CD4-positive, alpha-beta T cell treated with Interleukin-15 for 1 hour (primary cell): Measurements from ENCODE around the gene PLXNA4.

Experiments
- DNase-seq: peaks from one replicate; pipeline ENCODE4 v3.0.0-alpha.2; 2020

The PLXNA4 gene

GRCh38 chr7:132500727-132501440 is 75.4 kb downstream of the PLXNA4 start:
- no peak for DNase-seq

GRCh38 chr7:132499487-132499886 is 76.8 kb downstream of the PLXNA4 start:
- no peak for DNase-seq

DNA sequence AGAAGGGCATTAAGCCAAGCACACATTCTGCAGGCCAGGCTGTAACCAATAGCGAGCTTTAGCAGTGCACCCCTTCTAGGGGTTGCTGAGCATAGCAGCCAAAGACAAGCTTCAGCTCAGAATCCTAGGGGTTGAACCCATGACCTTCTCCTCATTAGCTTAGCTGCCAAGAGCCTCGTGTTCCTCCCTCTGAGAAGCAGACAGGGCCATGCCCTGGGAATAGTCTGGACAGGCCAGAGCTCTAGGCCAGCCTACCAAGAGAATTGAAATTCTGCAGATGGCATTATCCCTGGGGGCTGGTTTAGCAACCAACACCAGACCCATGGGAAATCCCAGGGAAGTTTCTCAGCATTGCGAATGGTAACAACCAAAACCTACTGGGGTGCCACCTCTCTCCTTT is 77.2 kb downstream of the PLXNA4 start:
- DNase-seq = no peak

- DNase-seq = no peak
Observed at GRCh38 chr7:132498319-132498718, 78.0 kb downstream of the PLXNA4 start.

DNA sequence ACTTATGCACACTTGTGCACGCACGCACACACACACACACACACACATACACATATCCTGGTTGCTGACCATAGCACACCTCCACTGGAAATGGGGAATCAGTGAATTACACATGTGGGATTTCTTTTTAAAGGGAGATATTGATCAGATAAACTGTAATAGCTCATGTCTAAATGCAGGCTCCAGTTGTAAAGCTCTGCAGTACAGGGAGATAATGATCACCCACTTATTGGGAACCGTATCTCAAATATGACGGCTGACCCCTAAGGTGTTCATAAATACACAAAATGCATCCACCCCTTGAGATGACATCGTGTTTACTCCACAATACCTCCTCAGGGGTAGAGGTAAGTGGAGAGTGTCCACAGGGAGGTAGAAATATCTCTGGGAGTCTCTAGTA is 79.2 kb downstream of the PLXNA4 start:
- DNase-seq = no peak

DNA sequence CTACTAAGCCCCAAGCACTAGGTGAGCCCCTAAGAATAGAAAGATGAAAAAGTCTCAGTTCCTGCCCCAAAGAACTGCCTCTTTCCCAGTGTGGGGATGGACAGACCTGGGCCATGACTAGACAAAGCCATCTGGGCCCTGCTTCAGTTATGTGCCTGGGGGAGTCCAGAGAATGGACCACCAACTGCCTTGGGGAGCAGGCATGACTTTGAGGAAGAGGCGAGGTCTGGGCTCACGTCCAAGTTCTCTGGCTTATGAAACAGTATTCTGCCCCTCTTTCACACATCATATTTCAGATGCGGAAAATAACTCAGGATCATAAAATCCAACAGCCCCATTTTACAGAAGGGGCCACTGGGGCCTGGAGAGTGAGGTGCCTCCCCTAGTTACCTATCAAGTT is 80.3 kb downstream of the PLXNA4 start:
- DNase-seq = no peak

GRCh38 chr7:132494474-132494873 is 81.8 kb downstream of the PLXNA4 start:
- DNase-seq = no peak

DNA sequence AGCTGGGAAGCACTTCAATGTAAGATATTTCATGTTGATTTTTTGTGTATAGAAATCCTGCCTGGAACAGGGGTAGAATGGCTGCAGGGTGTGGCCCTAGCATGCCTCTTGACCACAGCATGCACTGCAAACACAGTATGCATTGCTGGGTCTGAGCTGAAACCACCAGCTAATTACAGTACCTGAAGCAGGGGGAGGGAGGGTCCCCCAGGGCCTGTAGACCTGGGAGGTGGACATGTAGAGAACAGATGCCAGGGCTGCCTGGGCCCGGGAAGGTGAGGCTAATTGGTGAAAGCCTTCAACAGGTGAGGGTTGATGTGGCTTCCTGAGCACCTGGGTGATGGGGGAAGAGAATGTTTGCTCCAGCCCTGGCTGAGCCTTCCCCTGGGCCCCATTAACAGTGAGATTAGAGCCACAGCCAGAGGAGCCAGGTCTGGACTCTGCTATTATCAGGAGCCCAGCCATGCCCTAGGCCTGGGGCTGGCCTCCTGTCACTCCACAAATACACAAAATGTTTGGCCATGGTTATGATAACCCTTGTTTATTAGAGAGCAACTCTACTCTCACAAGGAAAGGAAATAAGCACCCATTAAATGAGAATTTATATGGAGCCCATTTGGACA is 83.3 kb downstream of the PLXNA4 start:
- no peak for DNase-seq

DNA sequence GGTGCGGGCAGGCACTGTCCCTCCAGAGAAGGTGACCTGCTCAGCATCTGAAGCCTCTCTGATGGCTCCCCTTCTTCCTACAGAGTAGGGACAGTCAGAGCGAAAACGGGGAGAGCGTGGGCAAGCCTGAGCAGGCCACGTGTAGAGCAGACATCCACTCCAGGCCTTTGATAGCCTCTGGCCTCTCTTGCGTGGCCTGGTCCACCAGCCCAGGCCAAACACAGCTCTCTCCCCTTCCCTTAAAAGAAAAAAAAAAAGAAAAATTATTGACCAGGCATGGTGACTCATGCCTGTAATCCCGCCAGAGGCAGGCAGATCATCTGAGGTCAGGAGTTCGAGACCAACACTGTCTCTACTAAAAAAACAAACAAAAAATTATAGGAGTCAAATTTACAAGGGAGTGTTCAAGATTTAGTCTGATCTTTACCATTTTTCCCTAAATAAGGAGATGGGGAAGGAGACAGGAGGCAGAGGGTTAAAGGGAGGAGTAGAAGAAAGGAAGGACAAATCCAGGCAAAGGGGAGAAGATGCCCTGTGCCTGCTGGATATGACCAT is 84.8 kb downstream of the PLXNA4 start:
- no peak for DNase-seq

GRCh38 chr7:132490474-132490873 is 85.8 kb downstream of the PLXNA4 start:
- no peak for DNase-seq

GRCh38 chr7:132489776-132490237 is 86.5 kb downstream of the PLXNA4 start:
- DNase-seq = no peak

- no peak for DNase-seq
Observed at GRCh38 chr7:132488634-132489302, 87.5 kb downstream of the PLXNA4 start.

DNA sequence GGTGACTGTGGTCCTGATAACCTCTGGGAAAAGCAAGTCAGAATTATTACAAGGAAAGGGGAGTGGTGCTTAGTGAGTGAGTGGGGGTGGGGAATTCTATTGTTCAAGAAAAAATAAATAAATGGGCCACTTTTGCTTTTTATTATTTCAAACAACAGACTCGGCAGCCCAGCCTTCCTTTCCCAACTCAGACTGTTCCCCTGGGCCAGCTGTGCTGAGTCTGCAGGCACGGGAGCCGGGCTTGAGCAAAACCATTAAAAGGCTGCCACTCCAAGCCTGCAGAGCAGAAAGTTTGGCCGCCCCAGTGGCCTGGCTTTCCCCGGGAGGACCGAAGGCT is 90.0 kb downstream of the PLXNA4 start:
- no peak for DNase-seq

- DNase-seq = peak; percentile 61
Observed at GRCh38 chr7:132485600-132486273, 90.5 kb downstream of the PLXNA4 start.

GRCh38 chr7:132485136-132485535 is 91.1 kb downstream of the PLXNA4 start:
- no peak for DNase-seq

DNA sequence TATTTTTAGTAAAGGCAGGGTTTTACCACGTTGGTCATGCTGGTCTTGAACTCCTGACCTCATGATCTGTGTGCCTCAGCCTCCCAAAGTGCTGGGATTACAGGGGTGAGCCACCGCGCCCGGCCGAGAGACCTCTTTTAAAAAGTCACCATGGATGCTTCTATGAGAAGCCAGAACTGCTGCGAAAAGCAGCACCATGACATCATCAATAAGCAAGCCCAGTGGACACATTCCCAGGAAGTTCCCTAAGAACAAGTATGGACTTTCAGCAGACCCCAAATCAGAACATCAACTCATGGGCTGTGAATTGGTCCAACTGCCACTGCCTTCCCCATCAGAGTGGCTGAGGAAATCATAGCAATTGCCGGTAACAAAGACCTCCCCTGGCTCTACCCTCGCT is 93.4 kb downstream of the PLXNA4 start:
- DNase-seq = no peak

DNA sequence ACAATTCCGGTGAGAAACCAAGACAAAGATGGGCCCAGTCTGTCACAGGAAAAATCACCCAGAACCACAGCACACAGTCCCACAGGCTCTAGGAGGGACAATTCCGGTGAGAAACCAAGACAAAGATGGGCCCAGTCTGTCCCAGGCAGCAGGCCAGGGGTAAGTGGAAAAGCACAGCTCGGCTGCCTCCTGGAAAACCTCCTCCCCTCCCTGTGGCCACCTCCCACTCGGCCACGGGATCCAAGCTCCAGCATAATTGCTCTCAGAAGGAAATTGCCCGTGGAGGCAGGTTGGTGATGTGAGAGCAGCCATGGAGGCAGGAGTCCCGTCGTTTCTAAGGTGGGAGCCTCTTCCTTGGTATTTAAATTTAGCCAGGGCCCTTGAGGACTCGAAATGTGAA is 95.7 kb downstream of the PLXNA4 start:
- DNase-seq = no peak

GRCh38 chr7:132476541-132476940 is 99.7 kb downstream of the PLXNA4 start:
- no peak for DNase-seq

GRCh38 chr7:132475669-132476116 is 100.6 kb downstream of the PLXNA4 start:
- no peak for DNase-seq

DNA sequence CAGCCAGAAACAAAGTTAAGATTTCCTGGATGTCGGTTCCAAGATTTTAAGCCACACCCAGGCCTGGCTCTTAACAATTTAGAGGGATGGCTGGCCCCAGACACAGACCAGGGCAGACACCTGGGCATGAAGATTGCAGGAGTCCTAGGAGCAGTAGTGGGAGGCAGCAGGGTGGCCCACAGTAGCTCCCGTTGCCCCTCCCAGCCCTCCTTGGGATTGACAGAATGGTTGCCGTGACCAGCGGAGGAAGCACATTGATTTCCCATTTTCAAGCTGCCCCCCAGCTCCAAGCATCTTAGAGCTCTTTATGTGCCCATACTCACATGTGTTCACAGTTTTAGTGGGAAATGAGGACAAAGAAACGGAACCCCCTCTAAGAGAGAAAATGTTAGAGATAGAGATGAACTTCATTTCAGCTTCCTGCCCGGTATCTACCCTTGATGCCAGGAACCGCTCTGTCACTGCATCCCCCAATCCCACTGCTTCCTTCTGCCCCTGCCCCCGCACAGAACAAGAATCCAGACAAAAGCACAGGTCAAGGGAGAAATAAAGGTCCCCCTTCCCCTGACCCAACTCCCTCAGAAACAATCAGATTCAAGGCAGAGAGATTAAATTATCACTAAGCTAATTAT is 101.1 kb downstream of the PLXNA4 start:
- no peak for DNase-seq

DNA sequence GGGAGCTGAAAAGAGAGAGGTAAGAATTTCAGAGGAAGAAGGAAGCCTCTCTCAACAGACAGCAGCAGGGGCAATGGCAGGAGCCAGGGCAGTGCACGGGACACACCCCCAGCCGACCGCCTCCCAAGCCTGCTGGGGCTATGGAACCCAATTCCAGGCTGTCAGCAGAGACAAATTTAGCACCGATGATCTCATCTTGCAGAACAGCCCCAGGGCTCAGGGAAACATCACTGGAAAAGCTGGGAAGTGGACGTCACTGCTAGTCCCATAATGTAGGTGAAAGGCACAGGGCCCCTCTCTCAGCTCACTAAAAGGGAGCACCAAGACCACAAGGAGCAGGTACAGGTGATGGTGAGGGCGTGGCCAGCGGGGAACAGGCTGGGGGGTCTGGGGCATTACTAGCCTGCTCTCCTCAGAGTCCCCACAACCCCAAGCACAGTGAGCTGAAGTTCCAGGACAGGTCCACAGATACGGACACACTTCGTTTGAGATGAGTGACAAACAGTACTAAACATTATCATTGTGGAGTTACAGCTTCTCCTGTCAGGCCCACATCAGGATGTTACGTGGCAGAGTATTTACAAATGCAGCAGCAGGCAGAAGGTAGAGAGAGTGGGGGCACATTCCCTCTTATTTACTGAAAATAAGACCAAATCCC is 103.7 kb downstream of the PLXNA4 start:
- no peak for DNase-seq

DNA sequence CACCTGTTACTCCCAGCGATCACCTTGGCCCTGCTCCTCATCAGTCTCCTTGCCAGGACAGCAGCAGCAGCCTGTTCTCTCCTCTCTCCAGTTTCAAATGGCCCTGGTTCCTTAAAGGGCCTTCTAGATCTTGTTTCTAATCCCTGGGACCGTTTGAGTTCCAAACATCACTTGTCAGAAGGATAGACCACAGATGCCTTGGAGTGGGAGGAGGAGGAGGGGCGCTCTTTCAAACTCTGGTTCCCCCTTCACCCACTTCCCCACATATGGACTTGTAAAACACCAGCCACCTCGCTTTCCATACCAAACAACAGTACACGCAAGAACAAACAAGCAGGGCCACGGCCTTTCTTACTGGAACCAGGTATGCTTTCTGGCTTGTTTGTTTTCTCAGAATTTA is 104.8 kb downstream of the PLXNA4 start:
- DNase-seq = no peak
